Pancreas (tissue), 10 donors: ENCODE results near the gene KLHL11. TPM values are rescaled to one million over a fixed set of nuclear protein-coding genes. Genes with fewer than 3 reads are reported as not detected.
"Not testable (repeated sequence)": the region's sequence is repeated elsewhere in the genome, so short reads cannot be mapped to it uniquely, and the experiment has no call there.

Experiments
- ATAC-seq, 4 donors: fragments of 200-7000 bp; cut with Tn5 transposase; one replicate each; pipeline versions ENCODE4 v1.8.0 to v1.9.1; 2020; ENCODE audit warnings: mild to moderate bottlenecking in 4 of 4, moderate library complexity in 4 of 4
- DNase-seq, 6 donors: peaks; one replicate each; pipeline ENCODE4 v3.0.0-alpha.2; 2020
- FAIRE-seq: peaks from 2 replicates; lab custom pipeline; 2012; peaks lifted over from hg19 to GRCh38; lab: Jason Lieb, UNC
- H3K27ac ChIP-seq, 4 donors: fragments of 200-600 bp; sonication (generic); 1 replicate in 3 of 4; 2 replicates in 1 of 4; pipeline versions ENCODE4 v1.5.0 to v1.8.0; 2020
- H3K27me3 ChIP-seq, 4 donors: fragments of 200-600 bp; one replicate each; pipeline ENCODE4 v1.8.0; 2021
- H3K36me3 ChIP-seq, 3 donors: fragments of 200-600 bp; sonication (generic) in 1 of 3; one replicate each; pipeline versions ENCODE4 v1.5.0 to v1.8.0; 2020 to 2021
- H3K4me1 ChIP-seq, 3 donors: fragments of 200-600 bp; one replicate each; pipeline ENCODE4 v1.8.0; 2021
- H3K4me3 ChIP-seq, 4 donors: fragments of 200-600 bp; sonication (generic) in 2 of 4; one replicate each; pipeline versions ENCODE4 v1.5.0 to v1.8.0; 2020 to 2021
- H3K9me3 ChIP-seq, 4 donors: fragments of 200-600 bp; one replicate each; pipeline ENCODE4 v1.8.0; 2021
- WGBS, 2 donors: extraction: QIAGEN DNeasy Blood & Tissue Kit; methylation state at CpG; one replicate each; pipeline ENCODE4 v1.1.7; 2013; 5-methylcytosine and 5-hydroxymethylcytosine counted together
- intact Hi-C, 3 donors: fragments of 100-400 bp; cut with DNase I; formaldehyde crosslinking; loops; one replicate each; pipeline versions ENCODE4 v1.11.1 to v1.14.2; 2022
- polyA plus RNA-seq, 2 donors: library from polyadenylated mRNA; stranded (reverse); fragments of 200-250 nt; gene quantifications; one replicate each; pipeline ENCODE4 v1.2.3, GENCODE V29; 2013
- total RNA-seq, 6 donors: library from RNA; stranded (reverse); fragmentation: NEBNext Ultra II Directional in 4 of 6; extraction: Animal tissue kit (Norgen Biotek cat#: 25700) in 4 of 6; gene quantifications; one replicate each; pipeline versions ENCODE4 v1.2.1 to v1.2.4, GENCODE V29; 2021 to 2023
- TF ChIP-seq, protein P1 (sequence below), 4 donors: fragments of 200-600 bp; sonication (generic) in 3 of 4; IDR thresholded peaks; one replicate each; pipeline versions ENCODE4 v1.5.0 to v1.8.0; 2021; ENCODE audit warnings: antibody characterized with exemption in 4 of 4
- donor health status: healthy with polysubstance abuse.
- donor health status: DM: no; HTN: no; CAD: no; lungs with moderate emphysema.
- donor health status: DM: no; HTN: no; CAD: no.
- donor health status: control.
- donor health status: control.
- donor health status: Bipolar disorder and iron deficiency.
- donor health status: DM: yes; HTN: yes; CAD: no.
- donor health status: DM: no; HTN: no; CAD: no.
- donor health status: DM: no; HTN: no; CAD: no.
- donor health status: DM: yes; HTN: yes; CAD: no.

Gene KLHL11
- total and polyA plus RNA-seq, 8 donors, result 0.61 to 7.8 (median 5.2) TPM

DNA sequence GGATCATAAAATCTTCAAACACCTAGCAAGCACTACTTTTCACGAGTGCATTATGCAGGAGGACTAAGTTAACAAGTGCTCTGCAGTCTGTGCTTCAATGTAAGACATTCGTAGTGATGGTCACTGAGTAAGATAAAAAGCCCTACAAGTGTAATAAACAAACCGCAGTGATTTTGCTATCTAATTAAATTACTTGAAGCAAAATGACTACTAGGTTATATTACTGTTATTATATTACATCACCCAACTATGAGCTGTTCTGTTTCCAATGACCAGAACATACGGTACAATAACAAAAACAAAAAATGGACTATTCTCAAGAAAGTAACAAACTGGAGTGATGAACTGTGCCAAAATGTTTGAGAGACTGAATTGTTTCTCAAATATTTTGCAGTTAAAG is 16.4 kb downstream of the KLHL11 start:
- Histone ChIP-seq H3K27ac (no peak overlapping the region), H3K9me3 (no peaks in the 10 kb centered on the region), H3K4me1 (no peaks in the 10 kb centered on the region), H3K27me3 (no peaks in the 10 kb centered on the region), H3K4me3 (no peak overlapping the region), H3K36me3 (peaks cover 0 to 9% (median 0%) of the 10 kb centered on the region in 3 donors)
- FAIRE-seq (no peak), DNase-seq (no peak), ATAC-seq (no peak)
- TF ChIP-seq, protein P1, sequence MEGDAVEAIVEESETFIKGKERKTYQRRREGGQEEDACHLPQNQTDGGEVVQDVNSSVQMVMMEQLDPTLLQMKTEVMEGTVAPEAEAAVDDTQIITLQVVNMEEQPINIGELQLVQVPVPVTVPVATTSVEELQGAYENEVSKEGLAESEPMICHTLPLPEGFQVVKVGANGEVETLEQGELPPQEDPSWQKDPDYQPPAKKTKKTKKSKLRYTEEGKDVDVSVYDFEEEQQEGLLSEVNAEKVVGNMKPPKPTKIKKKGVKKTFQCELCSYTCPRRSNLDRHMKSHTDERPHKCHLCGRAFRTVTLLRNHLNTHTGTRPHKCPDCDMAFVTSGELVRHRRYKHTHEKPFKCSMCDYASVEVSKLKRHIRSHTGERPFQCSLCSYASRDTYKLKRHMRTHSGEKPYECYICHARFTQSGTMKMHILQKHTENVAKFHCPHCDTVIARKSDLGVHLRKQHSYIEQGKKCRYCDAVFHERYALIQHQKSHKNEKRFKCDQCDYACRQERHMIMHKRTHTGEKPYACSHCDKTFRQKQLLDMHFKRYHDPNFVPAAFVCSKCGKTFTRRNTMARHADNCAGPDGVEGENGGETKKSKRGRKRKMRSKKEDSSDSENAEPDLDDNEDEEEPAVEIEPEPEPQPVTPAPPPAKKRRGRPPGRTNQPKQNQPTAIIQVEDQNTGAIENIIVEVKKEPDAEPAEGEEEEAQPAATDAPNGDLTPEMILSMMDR (IDR thresholded peaks at IDR 0.05), result no peak
- intact Hi-C loops, result no loop called here
- 85% methylated on average over 4 of the region's 4 CpGs for WGBS, 2 donors

DNA sequence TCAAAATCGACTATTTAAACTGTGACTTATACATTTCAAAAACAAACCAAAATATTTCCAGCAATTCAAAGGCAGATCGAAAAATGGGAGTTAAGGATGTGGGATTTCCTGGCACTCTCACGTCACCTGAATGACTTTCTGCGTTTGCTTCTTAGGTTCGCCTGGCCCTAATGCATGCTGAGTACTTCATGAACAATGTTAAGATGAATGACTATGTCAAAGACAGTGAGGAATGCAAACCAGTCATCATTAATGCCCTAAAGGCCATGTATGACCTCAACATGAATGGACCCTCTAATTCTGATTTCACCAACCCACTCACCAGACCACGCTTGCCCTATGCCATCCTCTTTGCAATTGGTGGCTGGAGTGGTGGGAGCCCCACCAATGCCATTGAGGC is 20.3 kb downstream of the KLHL11 start:
- WGBS, 2 donors, result 88 to 91% methylated on average over 6 of the region's 6 CpGs
- FAIRE-seq, result no peak
- intact Hi-C loops, result no loop called here
- no peaks in the 10 kb centered on the region for H3K9me3 ChIP-seq
- H3K27ac ChIP-seq, result no peak overlapping the region
- no peaks in the 10 kb centered on the region for H3K36me3 ChIP-seq
- TF ChIP-seq, protein P1 (IDR thresholded peaks at IDR 0.05), result no peak
- ATAC-seq, result no peak
- no peak for DNase-seq
- H3K4me3 ChIP-seq, result no peak overlapping the region
- no peaks in the 10 kb centered on the region for H3K27me3 ChIP-seq
- no peaks in the 10 kb centered on the region for H3K4me1 ChIP-seq

DNA sequence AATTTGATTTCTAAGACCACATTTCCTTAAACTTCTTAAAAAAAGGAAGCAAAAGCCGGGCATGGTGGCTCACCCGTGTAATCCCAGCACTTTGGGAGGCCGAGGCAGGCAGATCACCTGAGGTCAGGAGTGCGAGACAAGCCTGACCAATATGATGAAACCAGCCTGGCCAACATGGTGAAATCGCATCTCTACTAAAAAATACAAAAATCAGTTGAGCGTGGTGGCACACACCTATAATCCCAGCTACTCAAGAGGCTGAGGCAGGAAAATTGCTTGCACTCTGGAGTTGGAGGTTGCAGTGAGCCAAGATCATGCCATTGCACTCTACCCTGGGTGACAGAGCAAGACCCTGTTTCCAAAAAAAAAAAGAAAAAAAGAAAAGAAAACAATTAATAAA is 24.4 kb downstream of the KLHL11 start:
- FAIRE-seq, H3K27me3 ChIP-seq, H3K4me3 ChIP-seq, H3K36me3 ChIP-seq, H3K9me3 ChIP-seq, DNase-seq, H3K4me1 ChIP-seq, H3K27ac ChIP-seq, intact Hi-C loops, ATAC-seq: not testable (repeated sequence)
- 89 to 93% methylated on average over 6 of the region's 6 CpGs for WGBS, 2 donors

DNA sequence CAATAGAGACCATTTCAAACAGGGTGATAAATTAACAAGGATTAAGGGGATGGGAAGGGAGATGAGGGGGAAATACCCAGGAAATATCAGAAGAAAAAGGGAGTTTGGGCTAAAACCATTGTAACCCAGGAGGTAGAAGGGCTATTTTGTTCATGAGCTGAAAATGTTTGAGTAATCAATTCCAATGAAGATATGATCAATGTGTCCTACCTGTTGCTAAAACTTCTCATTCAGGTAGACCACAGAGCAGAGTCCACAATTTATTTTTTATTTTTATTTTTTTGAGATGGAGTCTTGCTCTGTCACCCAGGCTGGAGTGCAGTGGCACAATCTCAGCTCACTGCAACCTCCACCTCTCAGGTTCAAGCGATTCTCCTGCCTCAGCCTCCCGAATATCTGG is 25.8 kb downstream of the KLHL11 start:
- DNase-seq, ATAC-seq, intact Hi-C loops, H3K4me1 ChIP-seq, H3K27me3 ChIP-seq, H3K36me3 ChIP-seq, H3K27ac ChIP-seq, H3K9me3 ChIP-seq, H3K4me3 ChIP-seq, FAIRE-seq: not testable (repeated sequence)
- 85 to 92% methylated on average over 2 of the region's 2 CpGs for WGBS, 2 donors

DNA sequence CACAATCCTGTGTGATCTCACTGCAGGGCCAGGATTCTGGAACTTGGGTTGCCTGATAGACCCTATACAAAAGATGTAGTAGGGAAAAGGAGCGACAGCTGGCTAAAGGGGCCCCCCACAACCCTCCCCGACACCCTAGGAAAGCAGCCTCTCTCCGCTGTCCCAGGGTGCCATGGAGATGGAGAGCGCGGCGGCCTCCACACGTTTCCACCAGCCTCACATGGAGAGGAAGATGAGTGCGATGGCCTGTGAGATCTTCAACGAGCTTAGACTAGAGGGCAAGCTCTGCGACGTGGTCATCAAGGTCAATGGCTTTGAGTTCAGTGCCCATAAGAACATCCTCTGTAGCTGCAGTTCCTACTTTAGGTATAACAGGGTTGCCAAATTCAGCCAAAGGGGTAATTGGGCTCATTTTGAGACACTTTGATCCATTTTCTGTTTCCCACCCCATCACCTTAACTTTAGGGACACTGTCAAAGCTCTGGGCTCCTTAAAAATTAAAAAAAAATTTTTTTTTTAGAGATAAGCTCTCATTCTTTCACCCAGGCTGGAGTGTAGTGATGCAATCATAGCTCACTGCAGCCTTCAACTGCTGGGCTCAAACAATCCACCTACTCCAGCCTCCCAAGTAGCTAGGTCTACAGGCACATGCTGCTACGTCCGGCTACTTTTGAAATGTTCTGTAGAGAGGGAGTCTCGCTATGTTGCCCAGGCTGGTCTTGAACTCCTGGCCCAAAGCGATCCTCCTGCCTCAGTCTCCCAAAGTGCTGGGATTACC is 27.3 kb downstream of the KLHL11 start, which contains the start of gene KLHL10:
Gene KLHL10 (plus strand): TSS at position 65 of the 778 bp plus-strand sequence. CDS start 108 bp downstream, at position 173.
- WGBS, 2 donors, result 93 to 97% methylated on average over 15 of the region's 15 CpGs
- Histone ChIP-seq H3K4me1 (peaks cover 0 to 5% (median 5%) of the 10 kb centered on the region in 3 donors), H3K36me3 (no peaks in the 10 kb centered on the region), H3K9me3 (no peaks in the 10 kb centered on the region), H3K27ac (peak within 1 kb of the TSS in 1 of 4 donors; percentile 17), H3K27me3 (no peaks in the 10 kb centered on the region), H3K4me3 (peak within 1 kb of the TSS in 2 of 4 donors; percentile 56 to 93)
- intact Hi-C loops, result no loop called here
- ATAC-seq (no peak), DNase-seq (no peak), FAIRE-seq (no peak)
- TF ChIP-seq, protein P1 (IDR thresholded peaks at IDR 0.05), result no peak
